Endothelial cell of umbilical vein (primary cell): ENCODE data around the gene PPM1H. TPM values are rescaled to one million over a fixed set of nuclear protein-coding genes. Genes with fewer than 3 reads are reported as not detected.

Experiments used
- BruUV-seq: library from RNA; stranded (reverse); fragments of 400-500 nt; replicated peaks from 2 replicates; lab custom pipeline; 2021; lab: Mats Ljungman, UMichigan
- CTCF ChIA-PET: fragments of 300-600, 350-600 bp; sonication (Branson Sonifier 250); formaldehyde crosslinking; loops from one replicate; lab custom pipeline; 2021; ENCODE audit warnings: antibody characterized with exemption, inconsistent platforms; lab: Charles Lee
- POLR2A ChIA-PET: fragments of 300-600, 350-600 bp; sonication (Branson Sonifier 250); formaldehyde crosslinking; loops from one replicate; lab custom pipeline; 2021; ENCODE audit warnings: antibody characterized with exemption, inconsistent platforms; lab: Charles Lee
- DNase-seq: peaks from one replicate; pipeline ENCODE4 v3.0.0-alpha.2; 2011; ENCODE audit warnings: low read depth, low spot score
- FAIRE-seq: peaks from 2 replicates; lab custom pipeline; 2011; peaks lifted over from hg19 to GRCh38; lab: Jason Lieb, UNC
- H2AFZ ChIP-seq: 2 replicates; pipeline ENCODE4 v1.6.0; 2012; ENCODE audit warnings: low read depth, low read length, control low read depth, inconsistent platforms
- H3K27ac ChIP-seq: 2 replicates; pipeline ENCODE4 v1.5.1; 2011; ENCODE audit warnings: low read depth, mild to moderate bottlenecking, control low read depth, low read length, moderate library complexity; ENCODE audit not compliant: insufficient read depth
- H3K27me3 ChIP-seq, 2 experiments: 2 replicates each; pipeline versions ENCODE4 v1.6.0 to v1.6.1; 2011; ENCODE audit warnings: low read length in 2 of 2, mixed read lengths in 1 of 2; ENCODE audit not compliant: control insufficient read depth in 2 of 2, insufficient read depth in 2 of 2
- H3K36me3 ChIP-seq, 2 experiments: 2 replicates in 1 of 2; 3 replicates in 1 of 2; pipeline ENCODE4 v1.5.1; 2011; ENCODE audit warnings: low read length in 2 of 2, mild to moderate bottlenecking in 1 of 2, moderate library complexity in 1 of 2; ENCODE audit not compliant: control insufficient read depth in 2 of 2, insufficient read depth in 2 of 2; ENCODE audit errors: extremely low read depth in 1 of 2
- H3K4me1 ChIP-seq: 3 replicates; pipeline ENCODE4 v1.5.1; 2011; ENCODE audit warnings: mild to moderate bottlenecking, low read length; ENCODE audit not compliant: control insufficient read depth, insufficient read depth; ENCODE audit errors: extremely low read depth
- H3K4me2 ChIP-seq: 2 replicates; pipeline ENCODE4 v1.6.1; 2011; ENCODE audit warnings: low read length, control low read depth, mixed read lengths; ENCODE audit not compliant: insufficient read depth
- H3K4me3 ChIP-seq, 3 experiments: fragments of 200-600 bp in 1 of 3; sonication (generic), shearing (Covaris generic) in 1 of 3; replicated peaks in 1 of 3; 2 replicates each; pipeline ENCODE4 v1.5.1; 2011 to 2016; ENCODE audit warnings: control low read depth in 3 of 3, low read length in 3 of 3, mild to moderate bottlenecking in 2 of 3, inconsistent platforms in 1 of 3, low read depth in 1 of 3, moderate library complexity in 1 of 3; ENCODE audit not compliant: insufficient read depth in 1 of 3
- H3K79me2 ChIP-seq: 2 replicates; pipeline ENCODE4 v1.6.0; 2012; ENCODE audit warnings: low read length, inconsistent platforms; ENCODE audit not compliant: control insufficient read depth, insufficient read depth
- H3K9ac ChIP-seq: replicated peaks from 2 replicates; pipeline ENCODE3; 2011; ENCODE audit warnings: low read length, control low read depth; ENCODE audit not compliant: insufficient read depth; ENCODE audit errors: extremely low read depth
- H3K9me1 ChIP-seq: replicated peaks from 3 replicates; pipeline ENCODE4 v1.6.0; 2011; ENCODE audit warnings: mild to moderate bottlenecking, low read length; ENCODE audit not compliant: control insufficient read depth, insufficient read depth; ENCODE audit errors: extremely low read depth
- H3K9me3 ChIP-seq: replicated peaks from 2 replicates; pipeline ENCODE4 v1.5.1; 2012; ENCODE audit warnings: low read length, inconsistent platforms; ENCODE audit not compliant: control insufficient read depth, insufficient read depth
- H4K20me1 ChIP-seq: replicated peaks from 2 replicates; pipeline ENCODE3; 2011; ENCODE audit warnings: mild to moderate bottlenecking, low read length; ENCODE audit not compliant: control insufficient read depth, insufficient read depth; ENCODE audit errors: extremely low read depth
- EZH2 ChIP-seq: IDR thresholded peaks from 2 replicates; pipeline ENCODE4 v1.6.1; 2012; ENCODE audit warnings: borderline replicate concordance, low read depth, mild to moderate bottlenecking, moderate library complexity, low read length, inconsistent platforms; ENCODE audit not compliant: severe bottlenecking
- FOS ChIP-seq: IDR thresholded peaks from 2 replicates; pipeline ENCODE4 v1.6.1; 2011; ENCODE audit warnings: mild to moderate bottlenecking, low read length, moderate library complexity, borderline replicate concordance; ENCODE audit not compliant: insufficient read depth
- GATA2 ChIP-seq: IDR thresholded peaks from 2 replicates; pipeline ENCODE4 v1.7.0; 2011; ENCODE audit warnings: low read depth, mild to moderate bottlenecking, moderate library complexity, mixed read lengths, low read length; ENCODE audit not compliant: insufficient read length, insufficient read depth
- JUN ChIP-seq: IDR thresholded peaks from 2 replicates; pipeline ENCODE4 v1.6.1; 2011; ENCODE audit warnings: borderline replicate concordance, low read depth; ENCODE audit not compliant: insufficient read length, insufficient read depth
- MYC ChIP-seq: IDR thresholded peaks from one replicate; pipeline ENCODE4 v1.6.1; 2011; ENCODE audit warnings: mild to moderate bottlenecking, low read depth, low read length
- POLR2A ChIP-seq: IDR thresholded peaks from 2 replicates; pipeline ENCODE4 v1.6.1; 2012; ENCODE audit warnings: low read depth, mild to moderate bottlenecking, control low read depth, low read length
- POLR2AphosphoS5 ChIP-seq: IDR thresholded peaks from 2 replicates; pipeline ENCODE4 v1.6.1; 2012; ENCODE audit warnings: low read depth, mild to moderate bottlenecking, control low read depth, low read length, moderate library complexity; ENCODE audit not compliant: insufficient read depth
- dilution Hi-C: fragments of 300-500 bp; cut with MboI; formaldehyde crosslinking; loops from one replicate; pipeline ENCODE4 v1.15.0; 2019; ENCODE audit warnings: low sequenced_read_pairs; ENCODE audit not compliant: extremely low pct_ligation_motif_present
- intact Hi-C: fragments of 100-400 bp; cut with micrococcal nuclease; formaldehyde crosslinking; loops from one replicate; pipeline ENCODE4 v1.10.0; 2022
- polyA plus RNA-seq, 4 experiments: library from polyadenylated mRNA; depleted of rRNA in 3 of 4; stranded (reverse) in 3 of 4; unstranded in 1 of 4; fragments of >200 nt; gene quantifications; 2 replicates each; pipeline versions ENCODE4 v1.2.1 to v1.2.3, GENCODE V29; 2011 to 2012; ENCODE audit warnings: missing spikeins in 1 of 4
- total RNA-seq: library from RNA; stranded (reverse); gene quantifications from 2 replicates; pipeline ENCODE4 v1.2.3, GENCODE V29; 2021
- TF ChIP-seq, protein P1 (sequence below), 2 donors: IDR thresholded peaks; 1 replicate in 1 of 2; 2 replicates in 1 of 2; pipeline ENCODE4 v1.5.1; 2011; ENCODE audit warnings: low read length in 2 of 2, mild to moderate bottlenecking in 2 of 2, moderate library complexity in 2 of 2, control low read depth in 1 of 2, inconsistent platforms in 1 of 2, low read depth in 1 of 2; ENCODE audit not compliant: insufficient read depth in 1 of 2; ENCODE audit errors: extremely low read depth in 1 of 2
- TF ChIP-seq, protein P2 (sequence below): IDR thresholded peaks from 2 replicates; pipeline ENCODE4 v1.6.1; 2011; ENCODE audit not compliant: insufficient read depth, insufficient read length

The PPM1H gene
- total and polyA plus RNA-seq, 2 donors (not counting 3 experiments of a cell fraction or from before 2014, with no cell fraction given): 1.0 to 7.2 TPM

DNA sequence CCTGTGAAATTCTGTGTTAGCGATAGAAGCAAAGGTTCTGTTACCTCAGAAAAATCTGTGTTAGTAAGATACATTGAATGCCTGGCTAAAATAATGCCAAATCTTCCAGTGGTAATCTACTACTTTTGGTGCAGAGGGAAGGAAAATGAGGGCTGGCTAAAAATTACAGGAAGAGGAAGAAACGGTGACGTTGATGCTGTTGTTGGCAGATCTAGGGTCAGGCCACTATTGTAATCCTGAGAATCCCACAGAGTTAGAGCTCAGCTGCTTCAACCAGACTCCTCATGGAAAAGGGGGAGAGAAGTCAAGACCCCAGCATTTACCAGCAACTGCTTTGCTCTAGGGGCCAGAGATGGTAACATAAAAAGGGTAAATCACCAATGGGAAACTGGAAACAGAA, 145.1 kb downstream of the PPM1H start:
- DNase-seq (peak; percentile 66), FAIRE-seq (peak; percentile 62)
- TF ChIP-seq EZH2 (no peak), MYC (no peak), GATA2 (no peak), FOS (no peak), POLR2AphosphoS5 (no peak), JUN (no peak), POLR2A (no peak)
- TF ChIP-seq, protein P1, sequence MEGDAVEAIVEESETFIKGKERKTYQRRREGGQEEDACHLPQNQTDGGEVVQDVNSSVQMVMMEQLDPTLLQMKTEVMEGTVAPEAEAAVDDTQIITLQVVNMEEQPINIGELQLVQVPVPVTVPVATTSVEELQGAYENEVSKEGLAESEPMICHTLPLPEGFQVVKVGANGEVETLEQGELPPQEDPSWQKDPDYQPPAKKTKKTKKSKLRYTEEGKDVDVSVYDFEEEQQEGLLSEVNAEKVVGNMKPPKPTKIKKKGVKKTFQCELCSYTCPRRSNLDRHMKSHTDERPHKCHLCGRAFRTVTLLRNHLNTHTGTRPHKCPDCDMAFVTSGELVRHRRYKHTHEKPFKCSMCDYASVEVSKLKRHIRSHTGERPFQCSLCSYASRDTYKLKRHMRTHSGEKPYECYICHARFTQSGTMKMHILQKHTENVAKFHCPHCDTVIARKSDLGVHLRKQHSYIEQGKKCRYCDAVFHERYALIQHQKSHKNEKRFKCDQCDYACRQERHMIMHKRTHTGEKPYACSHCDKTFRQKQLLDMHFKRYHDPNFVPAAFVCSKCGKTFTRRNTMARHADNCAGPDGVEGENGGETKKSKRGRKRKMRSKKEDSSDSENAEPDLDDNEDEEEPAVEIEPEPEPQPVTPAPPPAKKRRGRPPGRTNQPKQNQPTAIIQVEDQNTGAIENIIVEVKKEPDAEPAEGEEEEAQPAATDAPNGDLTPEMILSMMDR (IDR thresholded peaks at IDR 0.05; ENCODE audit: extremely low read depth in 1 of 2, insufficient read depth in 1 of 2, low read depth in 1 of 2, low read length in 2 of 2): no peak
- TF ChIP-seq, protein P2, sequence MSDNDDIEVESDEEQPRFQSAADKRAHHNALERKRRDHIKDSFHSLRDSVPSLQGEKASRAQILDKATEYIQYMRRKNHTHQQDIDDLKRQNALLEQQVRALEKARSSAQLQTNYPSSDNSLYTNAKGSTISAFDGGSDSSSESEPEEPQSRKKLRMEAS: no peak
- H3K4me3 ChIP-seq: no peak overlapping the region
- H4K20me1 ChIP-seq: no peaks in the 10 kb centered on the region
- CTCF ChIA-PET: interaction anchor here (0.9 to 3.1 kb wide), 5 partner anchors 9 to 208 kb away, joined by 3 to 31 read pairs (median 4); no protein-coding TSS in a partner anchor
- POLR2A ChIA-PET: interaction anchor here (1.2 kb wide), 1 partner anchor 187 kb away, joined by 7 read pairs; no protein-coding TSS in a partner anchor
- peak overlapping the region; percentile 67 for H3K27ac ChIP-seq
- no peaks in the 10 kb centered on the region for H3K79me2 ChIP-seq
- H3K9me1 ChIP-seq: no peaks in the 10 kb centered on the region
- no peaks in the 10 kb centered on the region for H3K36me3 ChIP-seq
- intact Hi-C loops: loop anchor here (5.0 to 10.0 kb wide), 2 partner anchors 325 to 528 kb away; partner anchors contain the start of genes MON2 and USP15
- peaks cover 52% of the 10 kb centered on the region for H3K4me1 ChIP-seq
- H2AFZ ChIP-seq: peak overlapping the region; percentile 87
- BruUV-seq: no TSS peak
- H3K4me2 ChIP-seq: peak overlapping the region; percentile 30
- dilution Hi-C loops: loop anchor here (25.0 kb wide), 1 partner anchor 178 kb away; no protein-coding TSS in a partner anchor
- no peaks in the 10 kb centered on the region for H3K9me3 ChIP-seq
- H3K27me3 ChIP-seq: no peaks in the 10 kb centered on the region
- no peak overlapping the region for H3K9ac ChIP-seq
